Stimulated activated CD4-positive, alpha-beta T cell treated with anti-CD3 and anti-CD28 coated beads, Interleukin-4, amount 100 ng/mL, for 4 hours (primary cell): ENCODE data around the gene CDC42EP3.

Source experiments
- DNase-seq, 2 experiments: peaks; one replicate each; pipeline ENCODE4 v3.0.0-alpha.2; 2020

CDC42EP3 gene

DNA sequence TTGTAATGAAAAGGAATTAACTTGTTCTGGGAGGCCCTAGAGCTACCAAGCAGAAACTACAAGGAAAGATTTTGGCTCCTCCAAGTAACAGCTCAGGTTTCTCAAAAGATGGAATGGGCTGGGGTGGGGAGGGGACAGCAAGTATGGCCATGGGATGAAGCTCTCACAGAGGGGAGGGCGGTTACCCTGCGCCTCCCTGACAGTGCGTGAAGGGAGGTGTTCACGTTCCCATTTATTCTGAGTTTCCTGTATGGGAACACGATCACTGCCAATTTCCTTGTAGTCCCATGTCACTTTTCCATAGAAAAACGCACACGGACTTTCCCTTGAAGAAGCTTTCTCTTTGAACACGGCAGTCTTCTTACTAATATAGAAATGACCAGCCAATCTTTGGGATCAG is 17.0 kb downstream of the CDC42EP3 start:
- DNase-seq = no peak

DNA sequence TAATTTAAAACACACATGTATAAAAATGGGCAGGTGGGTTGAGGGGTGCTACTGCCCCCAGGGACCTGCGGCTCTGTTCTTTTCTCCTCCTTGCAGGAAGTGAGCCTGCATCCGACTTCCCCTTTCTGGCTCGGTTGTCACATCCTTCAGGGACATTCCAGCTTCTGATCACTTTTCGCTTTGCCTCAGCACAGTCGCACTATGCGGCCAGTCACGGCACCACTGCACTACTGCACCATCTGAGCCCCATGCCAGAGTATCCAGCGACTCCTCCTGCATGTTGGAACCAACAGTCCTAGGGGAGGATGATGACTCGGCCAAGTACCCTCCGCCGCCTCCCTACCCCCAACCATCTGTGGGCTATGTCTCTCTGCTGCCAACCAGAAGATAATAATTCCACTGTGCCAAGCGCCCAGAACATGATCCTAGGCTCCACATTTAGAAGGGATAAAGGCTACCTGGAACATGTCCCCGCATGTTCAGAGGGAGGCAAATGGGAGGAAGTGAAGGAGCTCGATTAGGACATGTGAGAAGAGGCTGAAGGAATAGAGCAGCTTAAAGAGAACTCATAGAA is 17.6 kb downstream of the CDC42EP3 start:
- no peak for DNase-seq

DNA sequence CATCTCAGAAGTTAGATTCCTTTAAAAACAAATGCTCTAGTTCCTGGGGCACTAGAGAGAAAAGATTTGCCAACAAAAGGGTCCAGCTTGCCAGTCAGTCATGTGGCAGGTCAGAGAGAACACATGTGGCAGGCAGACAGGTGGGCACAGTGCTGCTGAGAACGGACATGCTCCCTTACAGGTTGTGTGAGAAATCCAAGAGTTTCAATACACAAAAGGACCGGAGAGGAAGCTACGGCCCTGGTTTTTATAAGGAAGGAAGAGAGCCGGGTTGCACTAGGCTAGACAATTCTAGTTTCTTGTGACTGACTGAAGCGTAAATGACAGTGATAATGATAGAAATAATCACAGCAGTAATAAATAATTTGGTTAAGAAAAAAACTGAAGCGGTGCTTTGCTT is 18.3 kb downstream of the CDC42EP3 start:
- DNase-seq = no peak

DNA sequence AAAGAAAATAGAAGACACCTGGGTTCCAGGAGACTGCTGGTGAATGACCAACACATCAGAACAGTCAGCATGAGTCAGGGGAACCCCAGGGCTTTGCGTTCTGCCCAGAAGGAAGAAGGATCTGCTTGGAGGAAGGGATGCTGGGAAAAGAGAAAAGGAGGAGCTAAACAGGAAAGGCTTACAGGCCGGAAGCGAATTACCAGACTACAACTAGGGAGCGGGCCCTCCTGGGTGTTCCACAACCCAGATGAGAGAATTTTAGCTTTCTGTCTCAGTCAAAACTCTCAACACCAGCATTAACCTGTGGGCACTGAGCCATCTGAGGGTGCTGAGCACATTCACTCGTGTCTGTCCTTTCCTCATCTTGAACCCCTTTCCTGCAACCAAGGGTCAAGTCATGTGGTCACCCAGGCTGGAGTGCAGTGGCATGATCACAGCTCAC is 19.2 kb downstream of the CDC42EP3 start:
- DNase-seq = no peak

DNA sequence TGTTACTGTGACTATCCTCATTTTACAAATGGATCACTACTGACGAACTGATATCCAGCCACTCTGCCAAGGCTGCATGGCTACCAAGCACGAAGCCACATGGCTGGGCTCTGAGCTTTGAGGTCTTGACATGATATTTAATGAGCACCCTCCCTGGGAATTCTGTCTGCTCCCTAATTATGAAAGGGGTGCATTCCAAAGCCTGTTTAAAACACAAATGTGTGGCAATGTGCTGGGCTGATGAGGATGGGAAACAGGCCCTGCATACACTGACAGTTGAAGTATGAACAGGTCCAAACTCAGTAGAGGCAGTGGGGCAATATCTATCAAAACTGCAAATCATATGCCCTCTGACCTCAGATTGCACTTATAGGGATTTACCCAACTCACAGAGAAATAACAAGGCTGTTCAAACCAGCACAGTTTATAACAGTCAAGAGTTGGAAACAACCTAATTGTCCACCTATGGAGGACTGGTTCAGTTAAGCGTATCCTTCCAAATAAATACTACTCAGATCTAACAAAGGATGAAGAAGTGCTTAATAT is 20.8 kb downstream of the CDC42EP3 start:
- no peak for DNase-seq

DNA sequence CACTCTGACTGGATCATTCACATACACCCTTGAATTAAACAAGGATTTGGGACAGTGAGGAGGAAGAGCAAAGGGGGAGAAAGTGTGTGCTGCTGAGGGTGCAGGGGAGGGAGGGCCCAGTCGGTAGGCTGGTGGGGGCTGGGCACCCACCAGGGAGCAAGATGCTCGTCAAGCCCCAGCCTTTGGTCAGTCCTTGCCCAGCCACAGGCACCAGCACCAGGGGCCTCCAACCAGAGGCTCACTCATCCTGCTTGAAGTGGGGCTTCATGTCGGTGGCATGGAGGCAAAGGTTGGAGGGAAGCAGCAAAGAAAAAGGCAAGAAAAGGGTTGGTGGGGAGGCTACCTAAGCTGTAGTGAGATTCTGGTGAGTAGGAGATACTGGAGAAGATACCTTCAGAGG is 21.9 kb downstream of the CDC42EP3 start:
- DNase-seq = no peak

DNA sequence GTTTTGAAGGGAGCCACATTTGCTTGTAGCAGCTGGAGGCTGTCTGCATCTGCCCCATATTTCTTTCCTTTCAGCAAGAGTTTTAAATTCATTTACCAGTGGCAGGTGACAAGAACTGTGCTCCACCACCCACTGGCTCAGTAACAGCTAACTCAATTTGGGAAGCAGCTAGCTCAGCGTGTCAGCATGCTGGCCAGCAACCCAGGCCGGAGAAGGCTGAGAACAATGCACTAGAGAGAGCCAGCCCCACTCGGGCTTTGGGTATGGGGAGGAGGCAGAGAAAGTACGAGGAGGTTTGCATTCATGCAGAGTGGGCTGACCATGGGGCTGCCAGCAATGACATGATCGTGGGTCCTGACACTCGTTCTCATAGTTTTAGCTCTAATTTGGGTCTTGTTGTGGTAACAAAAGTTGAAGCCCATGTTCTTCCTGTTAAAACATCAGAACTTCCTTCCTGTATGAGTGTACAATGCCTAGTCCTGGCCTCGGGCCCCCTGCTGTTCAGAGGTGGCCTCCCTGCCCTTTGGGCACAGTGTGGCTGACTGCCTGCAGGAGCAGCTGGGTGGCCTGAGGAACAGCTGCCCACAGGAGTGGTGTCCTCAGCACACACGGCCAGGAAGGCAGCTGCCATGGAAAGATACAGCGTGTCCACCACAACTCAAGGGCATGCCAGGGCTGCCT is 23.0 kb downstream of the CDC42EP3 start:
- DNase-seq = peak in 1 of 2 experiments; percentile 23

DNA sequence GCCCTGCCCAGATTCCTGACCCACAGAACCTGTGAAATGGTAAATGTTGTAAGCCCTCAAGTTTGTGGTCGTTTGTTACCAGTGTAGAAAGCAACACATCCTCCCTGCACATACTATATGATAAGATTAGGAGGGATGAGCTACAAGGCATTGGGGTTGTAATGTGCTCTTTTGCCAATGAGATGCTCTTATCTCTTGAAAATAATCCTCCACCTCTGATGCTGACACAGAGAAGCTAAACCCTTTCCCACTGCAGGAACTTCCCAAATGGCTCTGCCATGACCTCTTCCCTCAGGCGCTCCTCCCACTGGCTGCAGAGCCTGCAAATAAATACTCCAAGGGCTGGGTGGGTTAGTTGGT is 23.5 kb downstream of the CDC42EP3 start:
- DNase-seq = no peak

DNA sequence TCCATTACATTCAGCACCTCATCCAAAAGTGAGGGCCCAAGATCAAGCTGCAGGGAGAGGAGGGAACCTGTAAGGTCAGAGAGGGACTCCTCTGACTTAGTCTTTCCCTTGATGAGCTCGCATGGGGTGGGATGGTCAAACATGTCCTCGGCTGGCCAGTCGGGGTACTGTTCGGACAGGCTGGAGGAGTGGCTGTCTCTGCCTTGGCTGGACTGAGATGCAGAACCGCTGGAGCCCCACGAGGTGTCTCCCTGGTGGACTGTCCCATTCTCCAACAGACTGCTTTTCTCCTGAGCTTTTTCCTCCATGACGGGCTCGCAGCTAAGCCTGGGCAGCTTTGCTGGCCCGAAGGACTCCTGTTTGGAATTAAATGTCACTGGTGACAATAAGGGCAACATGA is 25.6 kb downstream of the CDC42EP3 start:
- DNase-seq = no peak

DNA sequence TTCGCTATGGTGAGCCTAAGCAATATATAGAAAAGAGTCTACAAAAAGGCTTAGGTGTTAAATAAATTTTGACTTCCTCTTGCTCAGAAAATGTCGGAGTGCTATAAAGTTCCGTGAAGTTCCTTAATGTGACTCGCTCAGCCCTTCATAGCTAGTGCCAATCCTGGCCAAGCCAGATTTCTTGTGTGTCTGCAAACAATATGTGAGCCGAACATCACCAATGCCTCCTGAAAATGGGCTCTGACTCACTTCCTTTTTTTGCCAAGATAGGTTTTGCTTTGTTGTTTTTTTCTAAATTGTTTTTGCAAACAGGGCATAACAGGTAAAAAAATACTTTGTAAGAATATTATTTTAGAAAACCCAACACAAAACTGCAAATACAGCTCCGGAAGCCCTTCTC is 26.1 kb downstream of the CDC42EP3 start:
- DNase-seq = no peak

DNA sequence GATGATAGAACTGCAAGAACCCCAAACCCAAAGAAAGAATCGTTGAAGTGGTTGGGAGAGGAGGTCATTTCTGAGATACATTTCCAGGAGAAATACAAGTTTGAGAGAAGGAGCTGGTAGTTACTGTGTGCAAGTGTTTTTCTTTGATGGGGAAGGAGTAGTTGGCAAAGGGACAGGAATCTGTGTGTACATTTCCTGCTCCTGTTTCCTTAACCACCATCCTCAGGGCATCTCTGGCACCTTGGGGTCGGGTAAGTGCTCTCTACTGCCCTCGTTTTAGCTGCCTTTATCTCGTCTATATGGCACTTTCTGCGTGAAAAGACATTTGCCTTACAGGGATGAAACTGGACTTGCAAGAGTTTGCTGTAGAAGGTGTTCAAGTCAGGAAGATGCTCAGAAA is 27.3 kb downstream of the CDC42EP3 start:
- no peak for DNase-seq

DNA sequence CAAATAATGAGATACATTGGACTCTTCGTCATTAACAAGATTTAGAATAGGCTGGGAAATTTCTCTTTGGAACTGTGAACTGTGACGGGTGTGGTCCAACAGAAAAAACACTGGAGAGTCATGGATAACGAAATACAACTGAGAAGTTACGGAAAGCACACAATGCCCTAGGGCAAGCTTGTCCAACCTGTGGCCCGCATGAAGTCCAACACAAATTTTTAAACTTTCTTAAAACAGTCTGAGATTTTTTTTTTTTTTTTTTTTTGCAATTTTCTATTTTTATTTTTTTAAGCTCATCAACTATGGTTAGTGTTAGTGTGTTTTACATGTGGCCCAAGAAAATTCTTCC is 27.7 kb downstream of the CDC42EP3 start:
- no peak for DNase-seq

DNA sequence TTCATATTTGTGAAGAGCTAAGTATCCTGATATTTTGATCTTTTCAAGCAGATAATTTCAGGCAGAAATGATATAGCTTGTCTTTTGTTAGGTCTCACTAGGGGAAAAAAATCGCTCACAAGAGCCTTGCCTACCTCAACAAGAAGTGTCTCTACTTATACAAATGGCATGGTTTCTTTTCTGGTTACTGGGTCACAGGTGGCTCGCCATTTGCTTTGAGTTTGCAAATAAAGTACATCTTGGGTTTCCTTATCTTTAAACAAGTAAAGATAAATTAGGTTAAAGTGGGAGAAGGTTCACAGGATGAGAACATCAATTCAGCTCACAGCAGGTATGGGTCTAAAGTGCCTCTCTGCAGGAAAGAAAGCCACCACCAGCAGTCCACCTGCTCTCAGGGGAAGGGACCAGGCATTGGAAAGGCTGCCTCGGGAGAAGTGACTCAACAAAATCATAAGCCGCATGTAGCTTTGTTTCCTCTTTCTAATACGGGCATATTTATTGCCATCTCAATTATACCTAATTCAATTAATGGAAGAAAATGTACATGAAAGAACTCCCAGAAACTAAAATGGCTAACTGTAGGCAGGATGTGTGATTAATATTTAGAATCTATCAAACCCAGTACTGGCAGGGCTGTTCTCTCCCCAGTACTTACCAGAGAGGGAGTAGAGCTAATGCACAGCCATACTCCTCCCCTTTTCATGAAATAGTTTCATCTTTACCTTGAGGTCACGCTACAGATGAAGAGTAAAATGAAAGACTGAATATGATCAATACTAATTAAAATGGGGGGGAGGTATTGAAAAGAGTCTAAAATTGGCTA is 28.3 kb downstream of the CDC42EP3 start:
- DNase-seq = no peak

DNA sequence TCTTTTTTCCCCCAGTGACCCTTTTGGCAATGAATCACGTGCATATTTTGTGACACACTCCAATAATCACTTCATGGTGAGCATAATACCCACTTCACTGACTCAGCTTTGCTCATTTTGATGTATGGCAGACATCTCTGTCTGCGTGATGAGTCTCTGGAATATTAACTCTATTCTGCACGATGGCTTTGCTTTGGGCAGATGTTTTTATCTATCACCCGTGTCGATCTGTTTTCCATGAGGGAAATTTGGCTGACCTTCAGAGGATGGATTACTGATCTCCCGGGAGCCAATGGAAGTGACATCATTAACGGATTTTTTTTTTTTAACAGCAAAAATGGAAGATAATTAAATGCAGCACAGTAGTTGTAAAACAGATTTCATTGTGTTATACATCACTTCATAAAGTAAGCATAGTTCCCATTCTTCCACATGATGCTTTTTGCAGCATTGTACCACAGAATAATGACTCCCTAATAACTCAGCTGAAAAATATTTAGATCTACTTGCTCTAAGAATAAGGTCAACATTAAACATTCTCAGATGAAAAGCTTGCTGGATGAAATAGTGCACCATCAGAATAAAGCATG is 29.8 kb downstream of the CDC42EP3 start:
- DNase-seq = no peak

DNA sequence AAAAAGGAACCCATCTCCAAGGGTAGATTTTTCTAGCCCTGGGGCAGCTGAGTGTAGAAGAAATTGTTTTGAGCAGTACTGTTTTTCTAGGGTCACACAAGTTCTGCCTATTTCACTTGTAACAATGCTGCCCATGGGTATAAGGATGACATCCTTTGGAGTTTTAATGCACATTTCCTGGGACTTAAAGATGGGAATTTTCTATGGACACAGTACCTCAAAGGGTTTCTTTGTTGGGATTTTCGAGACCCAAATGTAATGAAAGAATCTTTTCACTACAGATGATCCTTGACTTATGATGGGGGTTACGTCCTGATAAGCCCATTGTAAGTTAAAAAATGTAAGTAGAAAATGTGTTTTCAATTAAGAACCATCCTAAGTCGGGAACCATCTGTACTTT is 31.8 kb downstream of the CDC42EP3 start:
- no peak for DNase-seq

DNA sequence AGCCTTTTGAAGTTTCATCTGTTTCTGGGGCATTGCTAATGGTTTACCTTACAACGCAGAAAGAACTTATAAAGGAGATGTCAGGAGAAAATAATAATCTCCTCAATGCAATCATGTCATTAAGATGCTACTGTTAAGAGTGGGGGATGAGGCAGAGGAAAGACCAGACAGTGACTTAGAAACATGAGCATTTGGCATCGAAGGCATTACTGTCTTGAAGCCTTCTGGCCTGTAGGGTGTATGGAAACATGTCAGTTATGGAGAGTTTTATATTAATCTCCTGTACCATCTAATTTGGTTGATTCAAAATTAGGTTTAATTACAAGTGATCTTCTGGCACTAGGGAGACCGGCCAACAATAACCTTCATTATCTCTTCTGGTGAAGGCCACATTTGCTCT is 32.5 kb downstream of the CDC42EP3 start:
- no peak for DNase-seq

DNA sequence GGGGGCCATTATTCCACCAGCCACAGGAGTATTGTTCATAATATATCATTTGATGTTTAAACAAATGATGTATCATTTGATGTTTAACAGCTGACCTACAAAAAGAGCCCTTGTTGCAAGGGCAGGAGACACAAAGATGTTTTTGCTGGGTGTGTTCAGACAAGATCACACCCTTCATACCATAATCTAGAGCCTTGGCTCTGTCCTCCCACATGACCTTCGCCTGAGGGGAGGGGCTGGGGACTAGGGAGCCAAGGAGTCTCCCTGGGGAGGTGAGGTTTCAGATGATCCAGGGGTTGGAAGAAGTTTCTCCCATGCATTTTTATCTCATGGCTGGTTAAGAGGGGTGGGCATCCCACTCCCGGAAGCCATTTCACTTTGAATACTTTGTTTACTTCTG is 33.5 kb downstream of the CDC42EP3 start:
- DNase-seq = no peak

DNA sequence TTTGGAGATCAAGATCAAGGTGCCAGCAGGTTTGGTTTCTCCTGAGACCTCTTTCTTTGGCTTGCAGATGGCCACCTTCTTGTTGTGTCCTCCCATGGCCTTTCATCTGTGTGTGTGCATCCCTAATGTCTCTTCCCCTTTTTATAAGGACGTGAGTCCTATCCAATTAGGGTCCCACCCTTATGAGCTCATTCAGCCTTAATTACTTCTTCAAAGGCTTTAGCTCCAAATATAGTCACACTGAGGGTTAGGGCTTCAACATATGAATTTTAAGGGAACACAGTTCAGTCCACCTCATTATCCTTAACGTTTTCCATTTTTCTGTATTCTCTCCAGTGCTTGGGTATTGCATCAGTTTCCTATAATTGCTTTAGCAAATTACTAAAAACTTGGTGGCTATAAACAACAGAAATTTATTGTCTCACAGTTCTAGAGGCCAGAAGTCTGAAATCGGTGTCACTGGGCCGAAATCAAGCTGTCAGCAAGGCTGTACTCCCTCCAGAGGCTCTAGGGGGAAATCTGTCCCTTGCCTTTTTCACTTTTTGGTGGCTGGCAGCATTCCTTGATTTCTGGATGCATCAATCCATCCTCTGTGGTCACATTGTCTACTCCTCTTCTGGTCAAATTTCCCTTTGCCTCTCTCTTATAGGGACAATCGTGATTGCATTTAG is 34.1 kb downstream of the CDC42EP3 start:
- no peak for DNase-seq

DNA sequence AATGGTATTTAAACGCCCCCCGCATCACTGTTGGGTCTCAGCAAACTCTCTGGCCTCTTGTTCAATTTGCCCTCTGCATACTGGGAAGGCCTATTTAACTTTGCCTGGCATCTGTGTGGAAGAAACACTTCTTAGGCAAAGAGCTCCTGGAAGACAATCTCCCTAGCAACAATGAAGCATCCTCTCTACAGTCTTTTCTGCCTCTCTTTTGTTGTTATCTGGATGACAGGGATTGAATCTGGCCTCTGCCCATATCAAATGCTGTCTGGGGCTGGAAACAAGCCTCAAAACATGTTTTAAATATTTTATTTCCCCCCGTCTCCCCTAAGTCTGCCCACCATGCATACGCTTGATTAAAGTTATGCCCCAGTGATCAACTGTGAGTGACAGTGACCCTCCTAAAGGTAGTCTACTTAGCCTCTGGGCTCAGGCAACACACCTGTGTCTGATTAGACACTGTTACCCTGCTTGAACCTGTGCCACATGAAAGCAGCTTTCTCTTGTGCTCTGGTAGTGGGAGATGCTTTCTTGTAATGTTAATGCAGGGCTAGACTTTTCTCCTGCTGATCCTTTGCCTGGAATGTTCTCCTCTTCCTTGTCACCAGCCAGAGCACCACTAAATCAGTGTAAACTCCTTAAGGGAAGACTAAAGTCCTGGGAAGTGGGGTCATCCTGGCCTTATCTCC is 34.9 kb downstream of the CDC42EP3 start:
- no peak for DNase-seq

DNA sequence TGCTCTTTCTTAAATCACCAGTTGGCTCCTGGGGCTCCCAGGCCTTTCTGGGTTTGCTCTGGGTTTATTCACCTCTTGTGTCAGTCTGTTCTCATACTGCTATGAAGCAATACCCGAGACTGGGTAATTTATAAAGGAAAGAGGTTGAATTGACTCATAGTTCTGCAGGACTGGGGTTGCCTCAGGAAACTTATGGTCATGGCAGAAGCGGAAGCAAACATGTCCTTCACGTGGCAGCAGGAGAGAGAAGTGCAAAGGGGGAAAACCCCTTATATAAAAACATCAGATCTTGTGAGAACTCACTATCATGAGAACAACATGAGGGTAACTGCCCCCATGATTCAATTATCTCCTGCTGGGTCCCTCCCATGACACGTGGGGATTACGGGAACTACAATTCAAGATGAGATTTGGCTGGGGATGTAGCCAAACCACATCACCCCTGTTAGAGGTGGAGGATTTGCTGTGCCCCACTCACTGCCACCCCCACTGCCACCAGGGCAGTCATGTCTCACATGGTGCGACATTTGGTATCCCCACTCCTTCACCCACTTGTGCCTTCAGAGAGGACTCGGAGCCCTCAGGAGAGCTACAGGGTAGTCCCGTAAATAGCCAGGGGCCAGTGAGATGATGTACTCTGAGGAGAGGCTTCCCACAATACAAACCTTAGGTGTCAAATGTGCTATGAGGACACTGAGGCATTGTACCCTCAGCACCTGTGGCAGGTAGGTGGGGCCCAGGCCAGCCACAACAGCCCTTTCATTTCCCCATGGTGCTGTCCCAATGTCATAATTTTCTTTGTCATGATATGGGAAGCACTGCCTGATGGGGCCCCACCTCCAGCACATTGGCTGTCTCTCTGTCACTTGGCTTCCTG is 35.7 kb downstream of the CDC42EP3 start:
- DNase-seq = peak; percentile 43 to 83

DNA sequence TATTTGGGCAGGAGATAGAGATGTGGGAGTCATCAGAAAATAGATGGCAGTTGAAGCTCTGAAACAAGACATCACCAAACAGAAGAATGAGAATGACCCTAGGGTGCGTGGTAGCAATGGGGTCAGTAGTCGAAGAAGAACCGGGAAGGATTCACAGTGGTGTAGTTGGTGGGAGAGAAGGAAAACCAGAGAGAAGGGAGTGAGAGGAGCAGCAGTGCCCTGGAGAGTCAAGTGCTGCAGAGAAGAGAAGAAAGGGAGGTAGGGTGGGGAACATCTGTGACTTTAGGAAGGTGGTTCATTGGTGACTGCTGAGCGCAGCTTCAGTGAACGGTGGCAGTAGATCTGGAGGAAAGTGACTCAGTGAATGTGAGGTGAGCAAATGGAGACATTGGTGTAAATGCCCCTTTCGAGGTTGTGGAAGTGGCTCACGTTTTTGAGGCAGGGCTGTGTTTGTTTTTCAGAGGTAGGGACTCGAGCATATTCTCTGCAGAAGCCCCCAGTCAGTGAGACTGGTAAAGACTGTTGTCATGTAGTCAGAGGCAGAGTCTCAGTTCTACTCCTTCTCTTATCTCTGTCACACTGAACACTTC is 36.4 kb downstream of the CDC42EP3 start:
- no peak for DNase-seq
